Iris pigment epithelial cell (primary cell): ENCODE measurements around the gene PSMD11.
"Not testable (repeated sequence)": the region's sequence is repeated elsewhere in the genome, so short reads cannot be mapped to it uniquely, and the experiment has no call there.

ENCODE experiments used
- DNase-seq: peaks from one replicate; pipeline ENCODE4 v3.0.0-alpha.2; 2011; ENCODE audit warnings: low read depth

PSMD11 gene

GRCh38 chr17:32513579-32513978 is 69.3 kb downstream of the PSMD11 start:
- DNase-seq: no peak

GRCh38 chr17:32514606-32515005 is 70.3 kb downstream of the PSMD11 start:
- no peak for DNase-seq

GRCh38 chr17:32515677-32516383 is 71.5 kb downstream of the PSMD11 start:
- DNase-seq: no peak

GRCh38 chr17:32516450-32516849 is 72.1 kb downstream of the PSMD11 start:
- DNase-seq: no peak

- DNase-seq: no peak
Observed at GRCh38 chr17:32516940-32517701, 72.8 kb downstream of the PSMD11 start.

- DNase-seq: no peak
Observed at GRCh38 chr17:32517982-32518381, 73.7 kb downstream of the PSMD11 start.

GRCh38 chr17:32518646-32519227 is 74.4 kb downstream of the PSMD11 start:
- DNase-seq: no peak

- DNase-seq: peak; percentile 55
Observed at GRCh38 chr17:32519228-32520103, 75.2 kb downstream of the PSMD11 start.

GRCh38 chr17:32520104-32520701 is 75.9 kb downstream of the PSMD11 start:
- DNase-seq: peak; percentile 55

GRCh38 chr17:32520737-32521404 is 76.6 kb downstream of the PSMD11 start:
- no peak for DNase-seq

- DNase-seq: no peak
Observed at GRCh38 chr17:32523017-32523680, 78.8 kb downstream of the PSMD11 start.

- DNase-seq: no peak
Observed at GRCh38 chr17:32523827-32524552, 79.7 kb downstream of the PSMD11 start.

GRCh38 chr17:32524553-32524880 is 80.2 kb downstream of the PSMD11 start:
- DNase-seq: not testable (repeated sequence)

- DNase-seq: peak; percentile 69
Observed at GRCh38 chr17:32525122-32525521, 80.8 kb downstream of the PSMD11 start.

- no peak for DNase-seq
Observed at GRCh38 chr17:32527146-32527545, 82.8 kb downstream of the PSMD11 start.

GRCh38 chr17:32528825-32529224 is 84.5 kb downstream of the PSMD11 start:
- DNase-seq: no peak

- DNase-seq: peak; percentile 20
Observed at GRCh38 chr17:32529604-32530003, 85.3 kb downstream of the PSMD11 start.
